GM12891 (cell line): ENCODE measurements around the gene CSRP1.

Experiments used
- DNase-seq: peaks from one replicate; pipeline ENCODE4 v3.0.0; 2011; ENCODE audit warnings: low spot score; ENCODE audit not compliant: insufficient read length
- FAIRE-seq: peaks from 2 replicates; lab custom pipeline; 2011; peaks lifted over from hg19 to GRCh38; lab: Jason Lieb, UNC
- PAX5 ChIP-seq: IDR thresholded peaks from 2 replicates; pipeline ENCODE4 v1.6.1; 2011; ENCODE audit warnings: low read length, moderate library complexity, mild to moderate bottlenecking; ENCODE audit not compliant: insufficient read depth, severe bottlenecking
- POLR2A ChIP-seq: IDR thresholded peaks from 2 replicates; pipeline ENCODE4 v1.6.1; 2011; ENCODE audit warnings: low read depth, low read length, control low read depth
- POLR2AphosphoS5 ChIP-seq: IDR thresholded peaks from 2 replicates; pipeline ENCODE4 v1.6.1; 2011; ENCODE audit warnings: low read depth, low read length, control low read depth
- POU2F2 ChIP-seq: IDR thresholded peaks from 2 replicates; pipeline ENCODE4 v1.6.1; 2011; ENCODE audit warnings: low read depth, mild to moderate bottlenecking, control low read depth, low read length, moderate library complexity
- SPI1 ChIP-seq: IDR thresholded peaks from 2 replicates; pipeline ENCODE4 v1.6.1; 2011; ENCODE audit warnings: low read depth, low read length, control low read depth
- TAF1 ChIP-seq: IDR thresholded peaks from 2 replicates; pipeline ENCODE4 v1.6.1; 2011; ENCODE audit warnings: low read depth, low read length, control low read depth

CSRP1 gene

DNA sequence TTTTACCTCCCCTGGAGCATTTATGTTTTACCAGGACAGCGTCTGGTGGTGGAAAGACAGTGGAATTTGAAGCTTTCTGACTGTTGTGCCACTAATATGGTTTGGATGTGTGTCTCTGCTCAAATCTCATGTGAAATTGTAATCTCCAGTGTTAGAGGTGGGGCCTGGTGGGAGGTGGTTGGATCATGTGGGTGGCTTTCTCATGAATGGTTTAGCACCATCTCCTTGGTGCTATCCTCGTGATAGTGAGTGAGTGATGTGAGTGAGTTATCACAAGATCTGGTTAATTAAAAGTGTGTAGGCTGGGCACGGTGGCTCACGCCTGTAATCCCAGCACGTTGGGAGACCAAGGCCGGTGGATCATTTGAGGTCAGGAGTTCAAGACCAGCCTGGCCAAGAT, 61.6 kb downstream of the CSRP1 start:
- FAIRE-seq (no peak), DNase-seq (no peak)
- TF ChIP-seq PAX5: no peak
- TF ChIP-seq POLR2AphosphoS5: no peak
- TF ChIP-seq SPI1: no peak
- no peak for TF ChIP-seq POLR2A
- no peak for TF ChIP-seq TAF1

DNA sequence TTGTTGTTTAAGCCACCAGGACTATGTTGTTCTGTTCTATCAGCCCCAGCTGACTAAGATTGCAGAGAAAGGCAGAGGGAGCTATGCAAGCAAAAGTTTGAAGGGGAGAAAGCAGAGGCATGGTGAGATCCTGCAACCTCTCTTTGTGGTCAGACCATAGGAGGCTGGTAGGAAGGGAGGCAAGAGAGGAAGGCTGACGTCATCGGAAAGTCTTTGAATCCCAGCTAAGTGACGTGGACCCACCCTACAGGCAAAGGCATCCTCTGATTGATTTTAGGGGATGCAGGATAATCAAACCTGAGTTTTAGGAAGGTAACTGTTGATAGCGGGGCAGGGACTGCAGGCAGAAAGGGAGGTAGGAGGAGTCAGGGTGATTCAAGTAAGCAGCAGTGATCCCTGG, 62.1 kb downstream of the CSRP1 start:
- FAIRE-seq (no peak), DNase-seq (no peak)
- TF ChIP-seq PAX5: no peak
- TF ChIP-seq SPI1: no peak
- no peak for TF ChIP-seq POLR2A
- no peak for TF ChIP-seq POLR2AphosphoS5
- TF ChIP-seq POU2F2: no peak
- no peak for TF ChIP-seq TAF1

DNA sequence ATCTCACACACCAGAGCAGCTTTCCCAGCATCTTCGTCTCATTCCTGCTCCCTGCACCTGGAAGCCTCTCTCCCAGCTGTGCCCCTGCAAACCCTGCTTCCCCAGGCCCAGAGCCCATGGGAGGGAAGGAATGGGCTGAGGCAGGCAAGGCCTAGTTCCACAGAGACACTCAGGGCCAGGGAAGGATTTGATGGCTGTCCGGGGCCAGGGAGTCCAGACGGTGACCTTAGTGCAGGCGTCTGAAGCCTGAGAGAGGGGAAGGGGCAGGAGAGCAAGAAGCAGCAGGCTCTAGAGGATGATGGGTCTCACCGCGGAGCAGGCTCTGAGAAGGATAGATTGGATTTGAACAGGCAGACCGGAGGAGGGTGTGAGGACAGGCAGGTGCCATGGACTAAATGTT, 63.2 kb downstream of the CSRP1 start:
- FAIRE-seq: no peak
- TF ChIP-seq POLR2A (no peak), POLR2AphosphoS5 (no peak), PAX5 (no peak), POU2F2 (no peak), TAF1 (no peak), SPI1 (no peak)

DNA sequence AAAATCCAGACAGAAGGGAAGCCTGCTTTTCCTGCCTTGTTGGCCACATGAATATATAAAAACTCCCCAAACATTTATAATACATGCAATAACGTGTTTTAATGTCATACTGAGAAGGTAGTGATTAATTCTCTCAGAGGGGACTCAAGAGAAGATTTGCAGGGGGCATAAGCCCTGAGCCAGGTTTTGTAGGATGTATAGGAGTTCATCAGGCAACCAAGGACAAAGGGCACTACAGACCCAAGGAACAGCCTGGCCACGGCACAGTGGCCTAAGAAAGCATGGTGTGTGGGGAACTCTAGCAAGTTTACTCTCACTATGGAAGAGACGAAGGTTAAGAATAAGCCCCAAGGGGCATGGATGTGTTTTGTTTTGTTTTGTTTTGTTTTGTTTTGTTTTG, 70.0 kb downstream of the CSRP1 start:
- DNase-seq: no peak
- no peak for TF ChIP-seq POLR2AphosphoS5
- FAIRE-seq: no peak

More for the DNA sequence above, 63.2 kb downstream of the CSRP1 start:
- DNase-seq: no peak

DNA sequence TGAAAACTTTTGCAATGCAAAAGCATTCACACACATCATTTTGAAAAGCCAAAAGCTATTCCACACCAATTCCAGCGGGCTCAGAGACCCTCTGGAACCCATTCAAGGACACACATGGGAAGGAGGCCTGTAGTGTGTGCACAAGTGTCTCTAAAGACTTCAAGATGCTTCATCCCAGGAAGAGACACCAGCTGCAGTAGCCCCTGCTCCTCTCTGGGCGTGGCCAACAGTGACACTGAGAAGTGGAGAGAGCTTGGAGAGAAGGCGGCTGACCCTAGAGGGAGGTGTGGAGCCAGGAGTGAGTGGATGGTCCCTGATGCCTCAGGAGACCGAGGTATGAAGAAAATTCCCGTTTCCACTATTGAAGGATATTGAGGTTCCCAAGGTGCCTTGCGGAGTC, 70.5 kb downstream of the CSRP1 start:
- FAIRE-seq (no peak), DNase-seq (no peak)
- TF ChIP-seq POLR2A: no peak
- TF ChIP-seq POU2F2: no peak
- no peak for TF ChIP-seq TAF1
- no peak for TF ChIP-seq PAX5
- TF ChIP-seq POLR2AphosphoS5: no peak
- TF ChIP-seq SPI1: no peak

DNA sequence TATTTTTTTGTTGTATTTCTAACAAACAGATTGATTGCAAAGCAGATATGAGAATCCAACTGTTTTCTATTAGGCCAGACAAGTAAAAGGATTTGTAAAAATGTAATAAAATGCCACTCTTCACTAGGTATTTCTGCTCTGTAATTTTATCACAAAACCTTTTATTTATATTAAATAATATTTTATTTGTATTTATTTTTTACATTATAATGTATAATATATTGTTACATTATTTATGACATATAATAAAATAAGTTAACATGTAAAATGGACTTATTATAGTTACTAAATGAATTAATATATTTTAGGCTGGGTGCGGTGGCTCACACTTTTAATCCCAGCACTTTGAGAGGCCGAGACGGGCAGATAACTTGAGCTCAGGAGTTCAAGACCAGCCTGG, 72.7 kb downstream of the CSRP1 start:
- FAIRE-seq (no peak), DNase-seq (no peak)
- TF ChIP-seq PAX5 (no peak), POLR2AphosphoS5 (no peak), POLR2A (no peak), TAF1 (no peak), SPI1 (no peak), POU2F2 (no peak)

DNA sequence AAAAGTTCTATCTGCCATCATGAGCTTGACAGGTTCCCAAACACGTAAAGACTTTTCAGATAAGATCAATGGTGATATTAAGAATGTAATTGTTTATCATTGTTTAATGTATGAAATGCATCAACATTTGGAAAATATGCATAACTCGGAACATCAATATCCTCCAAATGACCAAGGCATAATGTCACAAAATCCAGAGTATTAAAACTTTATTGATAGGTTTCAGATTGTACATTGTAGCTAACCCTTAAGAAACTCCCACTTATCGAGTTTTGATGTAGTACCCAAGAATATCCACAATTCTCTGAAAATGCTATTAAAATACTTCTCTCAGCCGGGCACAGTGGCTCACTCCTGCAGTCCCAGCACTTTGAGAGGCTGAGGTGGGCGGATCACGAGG, 73.3 kb downstream of the CSRP1 start:
- DNase-seq: no peak
- TF ChIP-seq SPI1: no peak
- no peak for TF ChIP-seq POLR2AphosphoS5
- no peak for TF ChIP-seq PAX5
- TF ChIP-seq POU2F2: no peak
- TF ChIP-seq POLR2A: no peak
- TF ChIP-seq TAF1: no peak
- FAIRE-seq: no peak
